Measurements from ENCODE around the gene UTRN. TPM values are rescaled to one million over a fixed set of nuclear protein-coding genes. Genes with fewer than 3 reads are reported as not detected.

The UTRN gene
- total RNA-seq, 1 experiment from 2014 or later = 84.8 TPM

DNA sequence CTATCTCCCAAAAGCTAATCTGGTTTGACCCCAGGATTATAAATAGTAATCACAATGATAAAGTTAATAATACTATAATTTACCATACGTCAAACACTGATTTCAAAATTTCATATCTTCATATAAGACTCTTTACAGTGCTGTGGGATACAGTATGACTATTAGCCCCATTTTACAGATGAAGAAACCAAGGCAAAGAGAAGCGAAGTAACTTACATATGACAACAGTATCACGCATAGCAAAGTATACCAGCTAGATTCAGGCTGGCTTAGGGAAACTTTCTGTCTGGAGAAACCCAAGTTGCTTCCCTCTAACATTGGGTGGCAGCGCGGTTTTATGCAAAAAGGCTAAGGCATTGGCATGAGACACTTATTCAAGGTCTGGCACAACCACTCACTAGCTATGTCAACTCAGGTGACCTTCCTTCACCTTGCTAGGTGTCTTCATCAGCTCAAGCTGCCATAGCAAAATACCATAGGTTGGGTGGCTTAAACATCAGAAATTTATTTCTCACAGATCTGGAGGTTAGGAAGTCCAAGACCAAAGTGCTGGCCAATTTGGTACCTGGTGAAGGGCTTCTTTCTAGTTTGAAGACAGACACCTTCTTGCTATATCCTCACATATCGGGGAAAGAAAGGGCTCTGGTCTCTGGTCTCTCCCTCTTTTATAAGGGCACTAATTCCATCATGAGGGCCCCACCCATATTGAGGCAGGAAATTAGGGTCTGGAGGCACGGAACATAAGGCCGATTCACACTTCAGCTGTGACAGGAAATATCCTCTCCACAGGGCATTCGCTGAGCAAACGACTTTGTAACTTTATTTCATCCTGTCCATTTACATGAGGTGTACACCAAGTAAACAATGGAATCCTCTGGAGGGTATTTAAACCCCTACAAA, 22.4 kb upstream of the UTRN start:
- POLR2A ChIA-PET = interaction anchor here (0.9 to 1.6 kb wide), 3 partner anchors 10 to 24 kb away, joined by 3 to 13 read pairs (median 4); no protein-coding TSS in a partner anchor
- no TSS peak for BruUV-seq (replicated peaks)
- no peak for TF ChIP-seq CTCF (IDR thresholded peaks at IDR 0.05; ENCODE audit: unreplicated experiment)
- peaks cover 22% of the 10 kb centered on the region for H3K4me1 Mint-ChIP-seq (ENCODE audit: insufficient read depth, unreplicated experiment)
- DNase-seq (ENCODE audit: unreplicated experiment) = peak; percentile 23
- H3K9me3 Mint-ChIP-seq (ENCODE audit: unreplicated experiment) = no peaks in the 10 kb centered on the region
- no peaks in the 10 kb centered on the region for H3K36me3 Mint-ChIP-seq (ENCODE audit: insufficient read depth, unreplicated experiment)
- intact Hi-C loops (cut with micrococcal nuclease) = no loop called here
- CTCF ChIA-PET = interaction anchor here (0.7 to 1.5 kb wide), 2 partner anchors 23 to 44 kb away, joined by 4 to 7 read pairs; partner anchors contain the start of gene UTRN
- H3K27me3 Mint-ChIP-seq (ENCODE audit: insufficient read depth, unreplicated experiment) = no peaks in the 10 kb centered on the region
- no peak overlapping the region for H3K27ac Mint-ChIP-seq (ENCODE audit: low read depth, unreplicated experiment)
- no peak overlapping the region for H3K4me3 Mint-ChIP-seq (ENCODE audit: unreplicated experiment)

GRCh38 chr6:144263786-144264185, 21.3 kb upstream of the UTRN start:
- Mint-ChIP-seq H3K27me3 (ENCODE audit: insufficient read depth, unreplicated experiment) (no peaks in the 10 kb centered on the region), H3K4me1 (ENCODE audit: insufficient read depth, unreplicated experiment) (peaks cover 22% of the 10 kb centered on the region), H3K27ac (ENCODE audit: low read depth, unreplicated experiment) (peak overlapping the region; percentile 85), H3K36me3 (ENCODE audit: insufficient read depth, unreplicated experiment) (no peaks in the 10 kb centered on the region), H3K9me3 (ENCODE audit: unreplicated experiment) (no peaks in the 10 kb centered on the region), H3K4me3 (ENCODE audit: unreplicated experiment) (peak overlapping the region; percentile 38)
- CTCF ChIA-PET = no interaction called here
- TSS peak; percentile 31 for BruUV-seq (replicated peaks)
- intact Hi-C loops (cut with micrococcal nuclease) = loop anchor here (1.0 kb wide), 1 partner anchor 47 kb away; no protein-coding TSS in a partner anchor
- DNase-seq (ENCODE audit: unreplicated experiment) = no peak
- POLR2A ChIA-PET = interaction anchor here (0.9 to 3.2 kb wide), 7 partner anchors 11 to 216 kb away, joined by 3 to 89 read pairs (median 7); partner anchors contain the start of gene UTRN
- TF ChIP-seq CTCF (IDR thresholded peaks at IDR 0.05; ENCODE audit: unreplicated experiment) = no peak

- Mint-ChIP-seq H3K4me3 (ENCODE audit: unreplicated experiment) (peak overlapping the region; percentile 38), H3K9me3 (ENCODE audit: unreplicated experiment) (no peaks in the 10 kb centered on the region), H3K27me3 (ENCODE audit: insufficient read depth, unreplicated experiment) (no peaks in the 10 kb centered on the region), H3K36me3 (ENCODE audit: insufficient read depth, unreplicated experiment) (no peaks in the 10 kb centered on the region), H3K4me1 (ENCODE audit: insufficient read depth, unreplicated experiment) (peaks cover 22% of the 10 kb centered on the region), H3K27ac (ENCODE audit: low read depth, unreplicated experiment) (peak overlapping the region; percentile 85)
- intact Hi-C loops (cut with micrococcal nuclease) = loop anchor here (1.0 kb wide), 1 partner anchor 48 kb away; no protein-coding TSS in a partner anchor
- TF ChIP-seq CTCF (IDR thresholded peaks at IDR 0.05; ENCODE audit: unreplicated experiment) = no peak
- TSS peak; percentile 91 for BruUV-seq (replicated peaks)
- CTCF ChIA-PET = interaction anchor here (0.5 to 1.9 kb wide), 4 partner anchors 13 to 21 kb away, joined by 3 to 7 read pairs (median 4); partner anchors contain the start of gene UTRN
- DNase-seq (ENCODE audit: unreplicated experiment) = peak; percentile 90
- POLR2A ChIA-PET = interaction anchor here (0.8 to 3.2 kb wide), 10 partner anchors 12 to 216 kb away, joined by 3 to 89 read pairs (median 4); partner anchors contain the start of gene UTRN
These were observed 20.7 kb upstream of the UTRN start for GRCh38 chr6:144264270-144265060.

Measured in MCF 10A (cell line).